ENCODE data around the gene SLC9A1.

DNA sequence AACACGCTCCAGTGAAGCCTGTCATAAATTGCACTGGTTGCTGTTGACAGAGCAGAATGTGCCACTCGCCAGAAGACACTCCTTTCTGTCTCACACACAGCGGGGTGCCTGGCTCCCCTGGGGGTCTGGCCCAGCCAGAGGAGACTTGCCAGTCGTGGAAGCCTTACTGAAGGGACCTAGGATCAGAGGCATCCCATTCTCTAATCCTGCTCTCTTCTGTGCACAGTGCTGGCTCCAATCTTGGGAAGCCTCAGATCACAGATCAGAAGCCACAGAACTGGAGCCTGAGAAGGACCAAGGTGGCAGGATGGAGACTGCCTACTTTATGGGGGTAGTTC, 1.4 kb downstream of the SLC9A1 start:
- TF ChIP-seq ZC3H10 (CRISPR knock-in tag; IDR thresholded peaks at IDR 0.05) (no peak), RARB (CRISPR knock-in tag; IDR thresholded peaks at IDR 0.05) (no peak), ZFP30 (CRISPR knock-in tag; IDR thresholded peaks at IDR 0.05) (no peak), ZNF565 (CRISPR knock-in tag; conservative IDR thresholded peaks at IDR 0.05; ENCODE audit: low read depth) (no peak), ZNF8 (CRISPR knock-in tag; IDR thresholded peaks at IDR 0.05) (no peak), ZFP3 (CRISPR knock-in tag; IDR thresholded peaks at IDR 0.05) (no peak)
- TF ChIP-seq, protein P1, sequence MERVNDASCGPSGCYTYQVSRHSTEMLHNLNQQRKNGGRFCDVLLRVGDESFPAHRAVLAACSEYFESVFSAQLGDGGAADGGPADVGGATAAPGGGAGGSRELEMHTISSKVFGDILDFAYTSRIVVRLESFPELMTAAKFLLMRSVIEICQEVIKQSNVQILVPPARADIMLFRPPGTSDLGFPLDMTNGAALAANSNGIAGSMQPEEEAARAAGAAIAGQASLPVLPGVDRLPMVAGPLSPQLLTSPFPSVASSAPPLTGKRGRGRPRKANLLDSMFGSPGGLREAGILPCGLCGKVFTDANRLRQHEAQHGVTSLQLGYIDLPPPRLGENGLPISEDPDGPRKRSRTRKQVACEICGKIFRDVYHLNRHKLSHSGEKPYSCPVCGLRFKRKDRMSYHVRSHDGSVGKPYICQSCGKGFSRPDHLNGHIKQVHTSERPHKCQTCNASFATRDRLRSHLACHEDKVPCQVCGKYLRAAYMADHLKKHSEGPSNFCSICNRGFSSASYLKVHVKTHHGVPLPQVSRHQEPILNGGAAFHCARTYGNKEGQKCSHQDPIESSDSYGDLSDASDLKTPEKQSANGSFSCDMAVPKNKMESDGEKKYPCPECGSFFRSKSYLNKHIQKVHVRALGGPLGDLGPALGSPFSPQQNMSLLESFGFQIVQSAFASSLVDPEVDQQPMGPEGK (CRISPR knock-in tag; IDR thresholded peaks at IDR 0.05; ENCODE audit: borderline replicate concordance): no peak
- TF ChIP-seq, protein P2, sequence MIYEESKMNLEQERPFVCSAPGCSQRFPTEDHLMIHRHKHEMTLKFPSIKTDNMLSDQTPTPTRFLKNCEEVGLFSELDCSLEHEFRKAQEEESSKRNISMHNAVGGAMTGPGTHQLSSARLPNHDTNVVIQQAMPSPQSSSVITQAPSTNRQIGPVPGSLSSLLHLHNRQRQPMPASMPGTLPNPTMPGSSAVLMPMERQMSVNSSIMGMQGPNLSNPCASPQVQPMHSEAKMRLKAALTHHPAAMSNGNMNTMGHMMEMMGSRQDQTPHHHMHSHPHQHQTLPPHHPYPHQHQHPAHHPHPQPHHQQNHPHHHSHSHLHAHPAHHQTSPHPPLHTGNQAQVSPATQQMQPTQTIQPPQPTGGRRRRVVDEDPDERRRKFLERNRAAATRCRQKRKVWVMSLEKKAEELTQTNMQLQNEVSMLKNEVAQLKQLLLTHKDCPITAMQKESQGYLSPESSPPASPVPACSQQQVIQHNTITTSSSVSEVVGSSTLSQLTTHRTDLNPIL (CRISPR knock-in tag; IDR thresholded peaks at IDR 0.05; ENCODE audit: low read depth): no peak

Data from SK-N-SH treated with all-trans-retinoic acid at 6 μM for 48 hours (cell line).